Stomach (tissue), 9 donors: Measurements from ENCODE around the gene DOCK4. TPM values are rescaled to one million over a fixed set of nuclear protein-coding genes. Genes with fewer than 3 reads are reported as not detected.

Experiments
- DNase-seq, 2 donors: peaks; one replicate each; pipeline versions ENCODE4 v3.0.0 to v3.0.0-alpha.2; 2013 to 2019
- H3K27ac ChIP-seq, 5 donors: fragments of 200-600 bp in 4 of 5; sonication (generic) in 4 of 5; one replicate each; pipeline ENCODE4 v1.5.1; 2013 to 2019; ENCODE audit warnings: mild to moderate bottlenecking in 1 of 5, moderate library complexity in 1 of 5
- H3K27me3 ChIP-seq, 3 donors: fragments of 200-600 bp; sonication (generic); one replicate each; pipeline ENCODE4 v1.5.1; 2017 to 2019; ENCODE audit warnings: mixed run types in 1 of 3
- H3K36me3 ChIP-seq, 4 donors: fragments of 200-600 bp; sonication (generic); 1 replicate in 3 of 4; 2 replicates in 1 of 4; pipeline ENCODE4 v1.5.1; 2016 to 2019
- H3K4me1 ChIP-seq, 4 donors: fragments of 200-600 bp; sonication (generic); one replicate each; pipeline ENCODE4 v1.5.1; 2016 to 2019
- H3K4me3 ChIP-seq, 4 donors: fragments of 200-600 bp; sonication (generic) in 3 of 4; one replicate each; pipeline ENCODE4 v1.5.1; 2016 to 2019; ENCODE audit warnings: mild to moderate bottlenecking in 1 of 4
- H3K9me3 ChIP-seq, 4 donors: fragments of 200-600 bp; sonication (generic); one replicate each; pipeline ENCODE4 v1.5.1; 2016 to 2019
- CTCF ChIP-seq, 7 experiments: fragments of 450-650 bp in 4 of 7; fragments of 200-600 bp in 3 of 7; sonication (generic) in 3 of 7; IDR thresholded peaks; one replicate each; pipeline ENCODE4 v1.5.1; 2016 to 2019; ENCODE audit warnings: antibody characterized with exemption in 7 of 7, control low read depth in 2 of 7, mild to moderate bottlenecking in 1 of 7
- EP300 ChIP-seq: sonication (generic); formaldehyde crosslinking; IDR thresholded peaks from one replicate; pipeline ENCODE4 v1.6.1; 2017; ENCODE audit warnings: antibody characterized with exemption
- POLR2A ChIP-seq, 4 donors: fragments of 450-650 bp; IDR thresholded peaks; one replicate each; pipeline ENCODE4 v1.6.1; 2016; ENCODE audit warnings: antibody characterized with exemption in 4 of 4, control low read depth in 2 of 4, mild to moderate bottlenecking in 1 of 4, moderate library complexity in 1 of 4
- POLR2AphosphoS5 ChIP-seq, 3 donors: sonication (generic); formaldehyde crosslinking; IDR thresholded peaks; one replicate each; pipeline ENCODE4 v1.6.1; 2016; ENCODE audit warnings: antibody characterized with exemption in 3 of 3
- WGBS, 5 donors: extraction: QIAGEN DNeasy Blood & Tissue Kit in 3 of 5; methylation state at CpG; one replicate each; pipeline versions ENCODE4 v1.1.5 to v1.1.7; 2013 to 2018; 5-methylcytosine and 5-hydroxymethylcytosine counted together
- intact Hi-C: fragments of 100-400 bp; cut with DNase I; formaldehyde crosslinking; loops from one replicate; pipeline ENCODE4 v1.15.1; 2023; ENCODE audit warnings: low total_unique reads
- polyA plus RNA-seq, 3 donors: library from polyadenylated mRNA; stranded (reverse); fragments of 200-250 nt; gene quantifications; one replicate each; pipeline ENCODE4 v1.2.3, GENCODE V29; 2013
- total RNA-seq, 5 donors: library from RNA; depleted of rRNA; stranded (reverse); fragments of >200 nt; gene quantifications; one replicate each; pipeline versions ENCODE4 v1.1.0 to v1.2.3, GENCODE V29; 2014 to 2016
- donor health status: healthy with polysubstance abuse.
- donor health status: Bipolar disorder and iron deficiency.
- donor health status: healthy.

The DOCK4 gene
- total and polyA plus RNA-seq, 8 donors = 1.1 to 54.9 (median 16.4) TPM

- 86 to 93% (median 93%) methylated on average over 2 of the region's 2 CpGs for WGBS, 5 donors
- H3K27me3 ChIP-seq = no peaks in the 10 kb centered on the region
- H3K4me1 ChIP-seq = no peaks in the 10 kb centered on the region
- no peaks in the 10 kb centered on the region for H3K36me3 ChIP-seq
- H3K4me3 ChIP-seq = no peak overlapping the region
- TF ChIP-seq CTCF (IDR thresholded peaks at IDR 0.05) (no peak), EP300 (no peak), POLR2AphosphoS5 (IDR thresholded peaks at IDR 0.05) (no peak), POLR2A (IDR thresholded peaks at IDR 0.05) (no peak)
- no peaks in the 10 kb centered on the region for H3K9me3 ChIP-seq
- no peak for DNase-seq
- no peak overlapping the region for H3K27ac ChIP-seq
- intact Hi-C loops = no loop called here
These were observed 371.8 kb downstream of the DOCK4 start for GRCh38 chr7:111834367-111834766.

- H3K9me3 ChIP-seq = no peaks in the 10 kb centered on the region
- H3K36me3 ChIP-seq = no peaks in the 10 kb centered on the region
- intact Hi-C loops = no loop called here
- no peak overlapping the region for H3K4me3 ChIP-seq
- TF ChIP-seq EP300 (no peak), POLR2AphosphoS5 (IDR thresholded peaks at IDR 0.05) (no peak)
- H3K4me1 ChIP-seq = no peaks in the 10 kb centered on the region
- DNase-seq = no peak
- no peak overlapping the region for H3K27ac ChIP-seq
- no peaks in the 10 kb centered on the region for H3K27me3 ChIP-seq
These were observed 372.7 kb downstream of the DOCK4 start for GRCh38 chr7:111833466-111833865.

GRCh38 chr7:111832174-111832573, 374.0 kb downstream of the DOCK4 start:
- Histone ChIP-seq H3K27ac (no peak overlapping the region), H3K4me3 (no peak overlapping the region)
- TF ChIP-seq POLR2AphosphoS5 (IDR thresholded peaks at IDR 0.05) (no peak), POLR2A (IDR thresholded peaks at IDR 0.05) (no peak), EP300 (no peak), CTCF (IDR thresholded peaks at IDR 0.05) (no peak)

GRCh38 chr7:111829221-111829620, 377.0 kb downstream of the DOCK4 start:
- no peaks in the 10 kb centered on the region for H3K4me1 ChIP-seq
- TF ChIP-seq CTCF (IDR thresholded peaks at IDR 0.05) = no peak
- TF ChIP-seq POLR2AphosphoS5 (IDR thresholded peaks at IDR 0.05) = no peak
- TF ChIP-seq EP300 = no peak
- TF ChIP-seq POLR2A (IDR thresholded peaks at IDR 0.05) = no peak
- no peak overlapping the region for H3K4me3 ChIP-seq
- H3K9me3 ChIP-seq = no peaks in the 10 kb centered on the region
- intact Hi-C loops = no loop called here
- no peak for DNase-seq
- H3K27me3 ChIP-seq = no peaks in the 10 kb centered on the region
- H3K27ac ChIP-seq = no peak overlapping the region
- H3K36me3 ChIP-seq = peaks cover 0 to 3% (median 0%) of the 10 kb centered on the region in 4 donors
- 78 to 100% (median 94%) methylated on average over 2 of the region's 2 CpGs for WGBS, 5 donors

More at GRCh38 chr7:111832174-111832573, 374.0 kb downstream of the DOCK4 start:
- H3K36me3 ChIP-seq = peaks cover 0 to 3% (median 0%) of the 10 kb centered on the region in 4 donors
- DNase-seq = no peak
- 93 to 98% (median 97%) methylated on average over 5 of the region's 5 CpGs for WGBS, 5 donors
- H3K9me3 ChIP-seq = no peaks in the 10 kb centered on the region
- no peaks in the 10 kb centered on the region for H3K27me3 ChIP-seq
- H3K4me1 ChIP-seq = no peaks in the 10 kb centered on the region
- intact Hi-C loops = no loop called here

GRCh38 chr7:111827863-111828504, 378.2 kb downstream of the DOCK4 start:
- H3K9me3 ChIP-seq = no peaks in the 10 kb centered on the region
- TF ChIP-seq POLR2A (IDR thresholded peaks at IDR 0.05) = no peak
- no peaks in the 10 kb centered on the region for H3K27me3 ChIP-seq
- H3K36me3 ChIP-seq = peaks cover 0 to 3% (median 0%) of the 10 kb centered on the region in 4 donors
- H3K4me1 ChIP-seq = no peaks in the 10 kb centered on the region
- WGBS, 5 donors = 24 to 56% (median 46%) methylated on average over 1 of the region's 1 CpG
- intact Hi-C loops = no loop called here
- DNase-seq = peak in 1 of 2 donors; percentile 51
- H3K27ac ChIP-seq = no peak overlapping the region
- H3K4me3 ChIP-seq = no peak overlapping the region
